Fibroblast of the conjunctiva (primary cell): ENCODE data around the gene PIBF1.
"Not testable (repeated sequence)": the region's sequence is repeated elsewhere in the genome, so short reads cannot be mapped to it uniquely, and the experiment has no call there.

ENCODE experiments used
- DNase-seq: peaks from one replicate; pipeline ENCODE4 v3.0.0-alpha.2; 2010; ENCODE audit warnings: low read depth

The PIBF1 gene

DNA sequence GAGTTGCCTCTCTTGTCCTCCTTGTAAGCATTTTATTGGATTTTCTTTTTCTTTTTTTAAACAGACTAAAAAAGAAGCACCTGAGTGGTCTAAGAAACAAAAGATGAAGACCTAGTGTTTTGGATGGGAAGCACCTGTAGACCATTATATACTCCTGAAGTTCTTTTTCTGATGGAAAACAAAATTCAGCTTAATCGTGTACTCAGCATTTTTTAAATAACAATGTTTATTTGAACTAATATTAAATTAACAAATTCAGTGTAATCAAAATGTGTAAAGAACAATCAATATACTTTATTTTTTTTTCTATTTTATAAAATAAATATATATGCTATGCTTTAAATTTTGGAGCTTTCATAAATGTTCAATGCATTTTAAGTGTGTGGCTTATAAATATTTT is 233.9 kb downstream of the PIBF1 start:
- no peak for DNase-seq

DNA sequence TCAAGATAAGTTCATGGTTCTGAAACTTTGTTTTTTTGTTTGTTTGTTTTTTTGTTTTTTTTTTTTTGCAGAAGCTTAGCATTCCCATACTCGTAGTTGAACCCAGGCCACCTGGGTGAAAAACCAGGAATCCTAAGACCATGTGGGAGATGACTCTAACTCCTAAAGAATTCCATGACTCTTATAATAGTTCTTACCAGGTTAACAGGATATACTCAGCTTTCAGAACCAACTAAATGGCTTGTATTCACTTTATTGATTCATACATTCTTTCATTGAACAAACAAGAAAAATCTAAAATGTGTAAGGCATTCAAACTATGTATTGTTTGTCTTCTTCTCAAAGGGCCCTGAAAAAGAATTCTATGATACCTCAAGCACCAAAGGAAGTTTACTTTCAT is 236.4 kb downstream of the PIBF1 start:
- no peak for DNase-seq

DNA sequence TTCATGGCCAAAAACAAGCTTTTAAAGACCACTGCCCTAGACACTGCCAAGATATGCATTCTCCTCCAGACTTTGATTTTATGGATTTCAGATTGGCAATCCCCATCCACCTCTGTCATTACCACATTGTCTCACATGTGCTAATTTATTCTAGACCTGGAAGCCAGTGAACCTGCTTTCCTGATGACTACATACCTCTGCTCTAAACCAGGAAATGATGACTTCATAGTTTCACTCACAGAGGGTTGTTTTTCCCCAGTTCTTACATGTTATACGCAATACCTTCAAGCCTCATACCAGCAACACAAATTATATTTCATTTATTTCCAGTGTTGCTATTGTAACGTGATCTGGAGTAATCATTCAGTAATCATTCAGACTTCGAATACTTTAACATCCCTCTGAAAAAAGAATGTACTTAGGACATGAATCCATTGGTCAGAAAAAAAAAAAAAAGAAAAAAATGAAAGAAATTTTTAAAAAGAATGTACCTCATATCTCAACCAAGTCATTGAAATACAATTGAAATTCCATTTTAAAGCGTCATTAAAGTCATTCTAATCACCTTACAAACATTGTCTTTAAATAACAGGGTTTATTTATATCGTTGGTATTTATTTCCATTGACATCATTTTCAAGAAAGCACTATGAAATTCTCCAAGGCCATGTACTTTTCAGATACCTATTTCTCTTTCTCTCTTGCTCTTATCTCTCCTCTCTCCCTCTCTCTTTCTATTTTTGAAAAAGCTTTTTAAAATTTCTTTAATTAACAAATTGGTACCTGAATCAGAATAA is 243.5 kb downstream of the PIBF1 start:
- no peak for DNase-seq

DNA sequence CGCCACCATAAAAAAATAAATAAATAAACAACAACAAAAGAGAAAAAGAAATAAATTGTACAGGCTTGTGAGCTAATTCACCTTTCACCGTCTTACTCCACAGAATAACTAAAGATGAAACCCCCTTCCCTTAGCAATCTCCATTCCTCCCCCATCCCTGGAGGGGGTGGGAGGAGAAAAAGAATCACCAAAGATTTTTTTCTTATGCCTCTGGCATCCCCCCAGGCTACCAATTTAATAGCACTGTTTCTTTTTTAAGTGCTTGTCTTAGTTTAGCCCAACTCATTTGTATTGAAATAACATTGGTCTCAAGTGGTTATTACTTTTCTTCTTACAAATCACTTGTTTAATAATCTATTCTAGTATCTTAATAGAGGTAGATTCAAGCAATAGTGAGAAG is 253.0 kb downstream of the PIBF1 start:
- no peak for DNase-seq

DNA sequence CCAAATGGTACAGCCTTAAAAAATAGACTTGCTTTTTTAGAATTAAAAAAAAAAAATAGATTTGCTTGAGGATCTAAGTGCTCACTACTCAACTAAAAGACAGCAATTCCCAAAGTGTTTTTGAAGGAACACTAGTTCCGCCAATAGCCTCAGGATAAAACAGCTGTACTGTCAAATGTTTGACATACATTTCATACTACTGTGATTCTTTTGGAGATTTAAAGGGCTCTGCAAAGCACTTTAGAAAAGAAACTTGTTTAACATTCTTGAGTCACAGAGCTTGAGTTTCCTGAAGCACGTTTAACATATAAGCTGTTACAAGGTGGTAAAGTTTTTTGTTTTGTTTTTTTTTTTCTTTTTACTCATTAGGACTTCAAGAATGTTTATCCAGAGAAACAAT is 253.7 kb downstream of the PIBF1 start:
- no peak for DNase-seq

DNA sequence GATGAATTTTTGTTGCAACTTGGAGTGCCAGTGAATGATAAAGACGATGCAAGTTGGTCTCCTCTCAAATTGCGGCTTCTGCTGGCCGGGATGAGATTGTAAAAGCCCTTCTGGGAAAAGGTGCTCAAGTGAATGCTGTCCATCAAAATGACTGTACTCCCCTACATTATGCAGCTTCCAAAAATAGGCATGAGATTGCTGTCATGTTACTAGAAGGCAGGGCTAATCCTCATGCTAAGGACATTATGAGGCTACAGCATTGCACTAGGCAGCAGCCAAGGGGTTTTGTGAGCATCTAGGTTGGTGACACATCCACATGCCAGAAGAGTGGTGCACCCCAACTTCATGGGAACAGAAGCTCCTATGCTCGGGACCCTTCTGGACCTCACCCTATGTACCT is 254.6 kb downstream of the PIBF1 start:
- DNase-seq: no peak

DNA sequence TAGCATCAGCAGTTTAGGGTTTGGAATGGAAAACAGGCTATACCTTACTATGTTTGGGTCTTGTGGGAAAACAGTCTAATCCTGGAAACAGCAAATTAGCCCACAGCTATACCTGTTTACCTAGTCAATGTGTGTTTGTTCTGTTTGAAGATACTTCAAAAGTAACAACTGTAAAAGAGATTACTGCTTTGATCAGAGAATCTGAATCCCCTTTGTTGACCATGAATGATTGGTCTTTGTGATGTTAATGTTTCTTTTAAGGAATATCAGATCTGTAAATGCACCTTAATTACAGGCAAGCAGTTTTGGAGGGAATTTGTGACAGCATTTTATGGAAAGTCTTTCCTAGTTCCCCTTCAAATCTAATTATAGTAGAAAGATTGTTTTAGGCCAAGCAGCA is 256.1 kb downstream of the PIBF1 start:
- DNase-seq: no peak

DNA sequence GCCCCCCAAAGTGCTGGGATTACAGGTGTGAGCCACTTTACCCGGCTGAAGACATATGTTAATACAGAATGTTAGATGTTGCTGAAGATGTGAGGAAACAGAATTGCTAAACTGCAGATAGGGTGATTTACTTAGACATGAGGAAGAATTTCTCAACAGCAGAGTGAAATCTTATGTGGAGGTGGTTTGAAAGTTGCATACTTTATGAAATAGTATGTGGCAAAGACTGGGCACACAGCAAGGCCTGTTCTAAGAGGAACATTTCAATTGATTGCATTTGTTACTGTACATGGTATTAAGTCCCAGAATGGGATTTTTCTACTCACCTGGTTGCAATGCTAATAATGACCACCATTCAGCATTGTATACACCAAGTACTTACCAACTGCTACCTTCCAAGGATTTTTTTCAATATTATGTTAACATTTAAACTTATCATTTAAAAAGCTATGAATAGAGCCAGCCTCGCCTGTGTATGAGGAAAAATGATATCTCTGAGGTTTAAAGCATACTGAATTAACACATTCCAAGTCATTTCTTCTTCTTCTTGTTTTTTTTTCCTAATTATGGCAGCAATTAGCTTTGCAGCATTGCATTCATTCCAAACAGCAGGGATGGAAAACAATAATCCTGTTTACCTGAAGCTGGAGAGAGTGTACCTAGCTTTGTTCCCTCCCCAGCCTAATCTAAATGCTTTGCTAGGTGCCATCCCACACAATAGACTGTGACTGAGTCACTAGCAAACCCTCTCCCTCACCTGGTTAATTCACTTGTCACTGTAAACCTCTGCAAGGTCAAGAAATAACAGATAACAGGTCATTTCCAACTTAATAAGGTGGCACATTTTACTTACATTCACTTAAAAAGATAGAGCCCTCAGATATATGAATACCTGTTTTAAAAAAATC is 257.5 kb downstream of the PIBF1 start:
- no peak for DNase-seq

DNA sequence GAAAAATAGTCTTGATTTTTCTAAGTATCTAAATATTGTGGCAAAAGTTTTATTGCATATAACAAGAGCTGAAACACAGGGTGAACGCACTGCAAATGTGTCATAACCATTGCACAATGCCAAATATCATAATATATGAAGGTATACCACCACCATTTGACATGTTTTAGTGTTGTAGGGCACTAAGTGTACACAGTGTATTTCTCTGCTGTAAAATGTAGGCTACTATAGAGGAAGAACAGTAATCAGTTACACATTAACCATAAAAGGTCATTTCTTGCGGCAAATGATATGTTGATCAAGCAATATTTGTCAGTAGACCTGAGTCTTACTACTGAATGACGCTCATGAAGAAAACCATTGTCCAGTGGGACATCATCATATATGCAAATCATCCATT is 258.6 kb downstream of the PIBF1 start:
- DNase-seq: no peak

DNA sequence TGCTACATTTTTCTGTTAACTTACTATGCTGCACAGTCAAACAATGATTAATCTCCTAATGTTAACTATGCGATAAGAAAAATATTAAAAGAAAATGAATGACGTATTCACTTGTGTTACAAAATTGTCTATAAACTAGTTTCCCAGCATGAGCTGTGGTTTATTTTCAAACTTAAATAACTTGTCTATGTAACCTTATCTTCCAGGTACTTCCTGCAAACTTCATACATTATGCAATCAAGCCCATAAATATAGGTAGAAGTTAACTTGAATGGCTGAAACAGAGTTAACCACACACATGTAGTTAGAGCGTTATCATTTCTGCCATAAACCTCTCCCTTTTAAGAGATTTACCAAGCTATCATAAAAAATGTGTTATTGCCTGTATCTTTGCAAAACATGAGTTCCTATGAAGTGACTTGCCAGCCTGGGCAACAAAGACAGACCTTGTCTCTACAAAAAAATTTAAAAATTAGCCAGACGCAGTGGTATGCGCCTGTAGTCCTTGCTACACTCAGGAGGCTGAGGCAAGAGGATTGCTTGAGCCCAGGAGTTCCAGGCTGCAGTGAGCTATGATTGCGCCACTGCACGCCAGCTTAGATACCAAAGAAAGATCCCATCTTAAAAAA is 259.1 kb downstream of the PIBF1 start:
- no peak for DNase-seq

DNA sequence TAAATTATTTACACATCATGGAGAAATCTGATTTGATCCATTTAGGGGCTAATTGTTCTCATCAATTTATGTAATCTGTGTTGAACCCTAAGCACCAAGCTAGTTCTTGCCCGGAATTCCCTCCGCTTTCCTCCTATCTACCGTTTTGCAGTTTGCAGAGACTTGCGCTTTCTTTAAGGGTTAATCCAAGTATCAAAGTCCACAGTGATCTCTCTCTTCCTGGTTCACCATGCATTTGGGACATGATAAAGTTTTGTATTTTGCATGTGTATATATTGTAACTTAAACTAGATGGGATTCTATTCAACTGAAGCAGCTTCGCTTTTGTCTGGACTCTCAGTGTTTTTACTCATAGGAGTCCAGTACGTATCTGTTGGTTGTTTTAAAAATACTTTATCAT is 263.1 kb downstream of the PIBF1 start:
- DNase-seq: no peak

DNA sequence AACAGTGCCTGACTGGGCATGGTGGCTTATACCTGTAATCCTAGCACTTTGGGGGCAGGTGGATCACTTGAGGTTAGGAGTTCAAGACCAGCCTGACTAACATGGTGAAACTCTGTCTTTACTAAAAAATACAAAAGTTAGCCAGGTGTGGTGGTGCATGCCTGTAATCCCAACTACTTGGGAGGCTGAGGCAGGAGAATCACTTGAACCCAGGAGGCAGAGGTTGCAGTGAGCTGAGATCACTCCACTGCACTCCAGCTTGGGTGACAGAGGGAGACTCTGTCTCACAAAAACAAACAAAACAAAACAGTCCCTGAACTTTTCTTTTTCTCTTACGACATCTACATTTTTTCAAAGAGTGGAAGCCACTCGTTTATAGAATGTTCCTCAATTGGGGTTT is 266.7 kb downstream of the PIBF1 start:
- DNase-seq: not testable (repeated sequence)

DNA sequence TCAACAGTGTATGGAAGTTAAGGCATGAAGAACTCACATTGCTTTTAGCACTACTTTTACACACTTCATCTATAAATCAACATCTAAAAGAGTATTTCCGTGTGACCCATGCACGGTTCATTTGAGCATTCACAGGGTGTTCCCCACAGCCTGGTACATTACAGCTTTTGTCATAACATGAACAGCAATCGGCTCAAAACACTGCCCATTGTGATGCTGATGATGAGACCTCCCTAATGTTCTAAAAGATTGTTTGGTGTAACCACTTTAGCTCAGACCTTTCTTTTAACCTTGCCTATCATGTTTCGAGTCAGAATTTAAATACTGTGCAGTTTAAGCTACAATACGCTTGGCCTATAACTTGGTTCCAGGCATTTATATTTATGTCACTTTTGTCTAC is 272.8 kb downstream of the PIBF1 start:
- DNase-seq: no peak

DNA sequence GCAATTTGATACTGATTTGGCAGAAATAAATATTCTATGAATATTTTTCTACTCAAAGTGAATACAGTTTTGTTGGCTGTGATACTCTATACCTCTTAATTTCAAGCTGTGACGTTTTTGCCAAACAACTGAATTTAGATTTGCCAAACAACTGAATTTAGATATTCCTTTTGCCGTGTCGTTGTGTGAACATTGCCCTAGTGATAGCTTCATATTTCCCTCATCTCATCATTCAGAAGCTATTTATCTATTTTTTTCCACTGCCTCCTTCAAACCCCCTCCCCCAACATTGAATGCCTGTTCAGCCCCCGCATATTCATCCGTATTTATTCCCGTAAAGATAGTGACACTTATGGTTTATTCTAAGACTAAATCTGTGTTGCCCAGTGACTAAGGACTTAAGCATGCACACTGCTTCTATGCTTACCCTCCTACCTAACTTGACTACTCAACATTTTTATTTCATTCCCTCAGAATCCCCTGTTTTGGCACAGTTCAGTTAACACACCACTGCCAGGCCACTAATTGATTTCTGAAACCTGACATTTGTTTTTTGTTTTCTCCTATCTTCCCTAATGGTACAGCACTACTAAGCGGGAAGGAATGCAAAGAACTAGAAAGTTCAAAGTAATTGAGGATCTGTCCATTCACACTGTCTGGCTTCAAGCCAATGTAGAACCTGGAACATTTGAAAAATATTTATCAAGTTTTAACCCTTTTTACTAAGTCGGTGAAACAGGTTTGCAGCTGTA is 274.1 kb downstream of the PIBF1 start:
- peak; percentile 44 for DNase-seq

DNA sequence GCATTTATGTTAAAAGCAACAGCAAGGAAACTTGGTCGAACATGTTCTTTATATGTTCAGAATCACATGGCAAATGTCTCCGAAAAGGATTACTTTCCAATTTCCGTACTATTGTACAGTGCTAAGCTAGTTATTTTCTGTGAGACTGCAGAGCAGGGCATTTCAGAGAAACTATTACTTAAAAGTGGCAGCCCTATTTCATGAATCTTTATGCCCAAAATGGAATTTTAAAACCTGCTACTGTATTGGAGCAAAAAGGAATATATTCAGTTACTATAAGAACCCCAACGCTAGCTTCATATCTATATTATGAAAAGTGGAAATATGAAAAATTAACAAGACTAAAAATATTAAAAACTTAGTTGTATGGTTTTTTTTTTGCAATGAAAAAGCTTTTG is 274.6 kb downstream of the PIBF1 start:
- DNase-seq: no peak

DNA sequence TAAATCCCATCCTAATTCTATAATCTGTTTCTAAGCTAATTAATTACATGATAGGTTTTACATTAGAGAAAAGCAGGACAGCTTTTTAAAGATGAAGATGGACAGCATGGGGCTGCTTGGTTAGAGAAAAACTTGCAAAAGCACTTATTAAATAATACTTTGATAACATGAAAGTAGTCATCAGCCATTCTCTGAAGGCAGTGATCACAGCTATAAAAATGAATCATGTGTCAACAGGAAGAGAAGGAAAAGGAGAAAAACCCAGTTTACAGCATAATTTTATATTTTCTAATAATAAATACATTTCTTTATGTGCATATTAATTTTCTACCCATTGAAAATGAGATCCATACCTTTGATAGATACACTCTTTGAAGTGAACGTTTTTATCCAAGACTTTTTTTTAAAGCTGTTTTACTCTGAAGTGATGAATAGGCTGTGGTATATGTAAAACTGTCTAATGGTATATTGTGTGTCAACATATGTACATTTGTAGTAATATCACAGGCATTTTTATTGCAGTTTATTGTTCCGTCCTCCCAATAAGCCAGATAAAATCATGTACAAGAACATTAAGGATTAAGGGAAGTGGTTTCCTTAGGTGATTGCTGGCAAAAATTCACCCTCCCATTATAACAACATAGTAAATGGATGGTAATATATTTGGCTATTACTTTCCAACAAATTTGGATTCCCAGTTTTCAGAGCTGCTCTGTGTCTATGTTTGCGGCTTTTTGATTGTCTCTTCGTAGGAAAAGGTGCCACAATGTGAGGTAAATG is 275.5 kb downstream of the PIBF1 start:
- no peak for DNase-seq

DNA sequence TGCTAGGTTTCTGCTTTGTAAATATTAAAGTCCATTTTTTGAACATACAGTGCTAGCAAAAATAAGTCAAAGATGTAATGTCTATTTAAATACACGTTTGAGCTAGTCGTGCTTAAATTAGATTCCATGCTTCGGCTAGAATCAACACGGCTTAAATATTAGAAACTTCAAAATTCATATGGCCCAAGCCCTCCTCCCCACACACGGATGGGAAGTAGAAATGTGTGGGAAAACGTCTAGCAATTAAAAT is 276.1 kb downstream of the PIBF1 start:
- DNase-seq: no peak

DNA sequence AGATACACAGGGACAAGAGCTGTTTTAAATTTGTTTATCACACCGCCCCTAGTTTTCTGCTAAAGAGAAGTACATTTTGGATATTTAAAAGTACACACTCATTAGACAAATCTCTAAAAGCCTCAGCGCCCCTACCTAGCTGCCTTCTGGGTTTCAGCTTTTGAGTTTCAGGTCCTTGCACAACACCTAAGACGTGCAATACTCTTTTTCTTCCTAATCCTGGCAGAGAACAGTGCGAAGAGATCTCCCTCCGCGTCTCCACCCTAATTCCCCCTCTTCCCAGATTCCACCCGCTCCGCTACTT is 276.5 kb downstream of the PIBF1 start:
- no peak for DNase-seq

DNA sequence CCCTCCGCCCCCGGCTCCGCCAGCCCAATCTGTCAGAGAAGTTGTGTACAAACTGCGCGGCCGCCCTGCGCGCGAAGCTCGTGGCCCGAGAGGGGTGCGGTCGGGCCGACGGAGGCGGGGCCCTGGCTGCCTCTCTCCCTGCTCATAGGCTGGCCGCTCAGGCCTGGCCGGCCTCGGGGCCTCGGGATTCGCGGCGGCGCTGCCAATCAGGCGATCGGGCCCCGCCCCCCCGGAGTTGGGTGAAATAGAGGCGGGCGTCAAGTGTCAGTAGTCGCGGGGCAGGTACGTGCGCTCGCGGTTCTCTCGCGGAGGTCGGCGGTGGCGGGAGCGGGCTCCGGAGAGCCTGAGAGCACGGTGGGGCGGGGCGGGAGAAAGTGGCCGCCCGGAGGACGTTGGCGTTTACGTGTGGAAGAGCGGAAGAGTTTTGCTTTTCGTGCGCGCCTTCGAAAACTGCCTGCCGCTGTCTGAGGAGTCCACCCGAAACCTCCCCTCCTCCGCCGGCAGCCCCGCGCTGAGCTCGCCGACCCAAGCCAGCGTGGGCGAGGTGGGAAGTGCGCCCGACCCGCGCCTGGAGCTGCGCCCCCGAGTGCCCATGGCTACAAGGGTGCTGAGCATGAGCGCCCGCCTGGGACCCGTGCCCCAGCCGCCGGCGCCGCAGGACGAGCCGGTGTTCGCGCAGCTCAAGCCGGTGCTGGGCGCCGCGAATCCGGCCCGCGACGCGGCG is 277.0 kb downstream of the PIBF1 start, which contains the start of gene KLF5:
KLF5 (plus strand) TSS at position 270 of the 724 bp plus-strand sequence; CDS start at position 593, 323 bp downstream.
- peak; percentile 76 for DNase-seq

DNA sequence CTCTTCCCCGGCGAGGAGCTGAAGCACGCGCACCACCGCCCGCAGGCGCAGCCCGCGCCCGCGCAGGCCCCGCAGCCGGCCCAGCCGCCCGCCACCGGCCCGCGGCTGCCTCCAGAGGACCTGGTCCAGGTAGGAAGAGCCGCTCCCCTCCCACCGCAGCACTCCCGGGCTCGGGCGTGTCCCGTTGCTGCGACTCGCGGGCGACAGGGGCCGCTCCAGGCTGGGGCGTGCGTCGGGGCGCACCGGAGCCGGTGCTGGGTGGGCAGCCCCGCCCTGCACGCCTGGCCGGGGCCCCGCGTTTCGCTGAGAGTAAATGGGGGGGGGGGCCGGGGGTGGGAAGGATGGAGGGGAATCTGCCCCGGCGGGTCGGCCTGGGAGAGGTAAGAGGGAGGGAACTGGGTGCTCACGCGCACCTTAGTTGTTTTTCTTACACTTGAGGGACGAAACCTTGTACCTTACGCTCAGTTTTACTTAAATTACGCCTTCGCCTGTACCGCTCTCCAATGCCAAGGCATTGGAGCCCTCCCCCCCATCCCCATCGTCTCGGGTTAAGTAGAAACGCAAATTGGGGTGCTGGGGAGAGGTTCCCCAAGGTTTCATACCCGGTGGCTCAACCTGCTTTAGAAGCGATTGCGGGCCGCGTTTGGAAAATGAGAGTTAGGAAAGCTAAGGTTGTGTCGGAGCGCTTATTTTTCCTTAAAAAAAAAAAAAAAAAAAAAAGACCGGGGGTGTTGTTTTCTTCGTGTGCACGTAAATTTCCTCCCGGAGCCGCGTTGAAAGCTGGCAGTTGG is 277.7 kb downstream of the PIBF1 start:
- no peak for DNase-seq
